Measurements from ENCODE around the gene AGPAT2. TPM values are rescaled to one million over a fixed set of nuclear protein-coding genes. Genes with fewer than 3 reads are reported as not detected.

Gene AGPAT2
- total RNA-seq, 1 donor from 2014 or later, result 2.4 TPM

GRCh38 chr9:136720898-136721338, 33.7 kb upstream of the AGPAT2 start:
- Mint-ChIP-seq H3K4me1 (peaks cover 31% of the 10 kb centered on the region), H3K9me3 (no peaks in the 10 kb centered on the region), H3K27ac (peak overlapping the region; percentile 88), H3K36me3 (peaks cover 16% of the 10 kb centered on the region), H3K4me3 (peak overlapping the region; percentile 77), H3K27me3 (ENCODE audit: insufficient read depth, low read depth) (peaks cover 8% of the 10 kb centered on the region)
- no peak overlapping the region for H3K4me3 ChIP-seq
- no peaks in the 10 kb centered on the region for H3K9me3 ChIP-seq (ENCODE audit: low read depth)
- H4K20me1 ChIP-seq (ENCODE audit: low read depth), result peaks cover 80% of the 10 kb centered on the region
- peaks cover 49% of the 10 kb centered on the region for H3F3A ChIP-seq (ENCODE audit: low read depth)
- TF ChIP-seq EZH2phosphoT487 (IDR thresholded peaks at IDR 0.05) (no peak), CTCF (IDR thresholded peaks at IDR 0.05) (no peak), EZH2 (IDR thresholded peaks at IDR 0.05) (no peak)
- peak overlapping the region; percentile 63 for H3K27ac ChIP-seq
- no peak overlapping the region for H2AFZ ChIP-seq (replicated peaks)
- peak overlapping the region; percentile 61 for H3K4me2 ChIP-seq
- peaks cover 11% of the 10 kb centered on the region for H3K4me1 ChIP-seq
- no peaks in the 10 kb centered on the region for H3K27me3 ChIP-seq
- no peaks in the 10 kb centered on the region for H3K36me3 ChIP-seq
- peaks cover 15% of the 10 kb centered on the region for H3K79me2 ChIP-seq (ENCODE audit: low read depth)
- no peak for DNase-seq (ENCODE audit: low spot score)
- no peak overlapping the region for H3K9ac ChIP-seq

DNA sequence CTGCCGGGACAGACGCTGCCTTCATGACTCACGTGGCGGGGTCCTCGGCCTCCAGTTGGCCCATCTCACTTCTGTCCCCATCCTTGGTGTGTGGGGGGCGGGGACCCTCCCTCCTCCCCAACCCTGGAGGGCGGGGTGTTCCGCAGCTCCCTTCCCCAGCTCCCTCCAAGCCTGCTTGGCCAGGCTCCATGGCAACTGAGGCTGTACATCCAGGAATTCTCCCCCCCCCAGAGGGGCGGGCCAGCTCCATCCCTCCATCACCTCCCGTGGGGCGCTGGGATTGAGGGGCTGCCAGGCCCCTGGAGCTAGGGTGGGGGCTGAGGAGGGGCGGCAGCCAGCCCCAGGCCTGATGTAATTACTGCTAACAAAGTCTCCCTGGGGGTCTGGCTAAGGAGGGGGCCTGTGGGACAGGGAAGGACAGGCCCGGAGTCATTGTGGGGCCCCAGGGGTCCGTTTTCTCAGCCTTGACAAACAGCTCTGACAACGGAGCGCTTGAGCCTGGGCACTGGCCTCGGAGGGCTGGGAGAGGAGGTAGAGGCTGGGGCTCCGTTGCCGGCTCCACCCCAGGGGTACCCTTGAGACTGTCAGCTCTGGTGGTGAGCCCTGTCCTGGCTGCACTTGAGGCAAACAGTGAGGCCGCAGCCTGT, 33.1 kb upstream of the AGPAT2 start:
- peak overlapping the region; percentile 61 for H3K4me2 ChIP-seq
- Mint-ChIP-seq H3K4me1 (peaks cover 30% of the 10 kb centered on the region), H3K9me3 (no peaks in the 10 kb centered on the region), H3K27ac (peak overlapping the region; percentile 94), H3K4me3 (peak overlapping the region; percentile 77), H3K27me3 (ENCODE audit: insufficient read depth, low read depth) (peaks cover 8% of the 10 kb centered on the region), H3K36me3 (peaks cover 17% of the 10 kb centered on the region)
- H3K79me2 ChIP-seq (ENCODE audit: low read depth), result peaks cover 10% of the 10 kb centered on the region
- no peak for TF ChIP-seq CTCF (IDR thresholded peaks at IDR 0.05)
- TF ChIP-seq EZH2 (IDR thresholded peaks at IDR 0.05), result no peak
- TF ChIP-seq EZH2phosphoT487 (IDR thresholded peaks at IDR 0.05), result no peak
- peaks cover 45% of the 10 kb centered on the region for H3F3A ChIP-seq (ENCODE audit: low read depth)
- no peak overlapping the region for H2AFZ ChIP-seq (replicated peaks)
- peak overlapping the region; percentile 63 for H3K27ac ChIP-seq
- H3K4me1 ChIP-seq, result peaks cover 11% of the 10 kb centered on the region
- no peak overlapping the region for H3K9ac ChIP-seq
- H3K9me3 ChIP-seq (ENCODE audit: low read depth), result no peaks in the 10 kb centered on the region
- no peak overlapping the region for H3K4me3 ChIP-seq
- peaks cover 78% of the 10 kb centered on the region for H4K20me1 ChIP-seq (ENCODE audit: low read depth)
- DNase-seq (ENCODE audit: low spot score), result peak; percentile 70
- H3K27me3 ChIP-seq, result no peaks in the 10 kb centered on the region
- no peaks in the 10 kb centered on the region for H3K36me3 ChIP-seq

- TF ChIP-seq EZH2 (IDR thresholded peaks at IDR 0.05) (no peak), EZH2phosphoT487 (IDR thresholded peaks at IDR 0.05) (no peak)
- peaks cover 14% of the 10 kb centered on the region for H3K36me3 Mint-ChIP-seq
- no peaks in the 10 kb centered on the region for H3K9me3 Mint-ChIP-seq
- peaks cover 8% of the 10 kb centered on the region for H3K27me3 Mint-ChIP-seq (ENCODE audit: insufficient read depth, low read depth)
- Histone ChIP-seq H3K4me3 (no peak overlapping the region), H3K4me2 (no peak overlapping the region), H3K4me1 (peaks cover 11% of the 10 kb centered on the region), H3K27me3 (no peaks in the 10 kb centered on the region), H3K79me2 (ENCODE audit: low read depth) (peaks cover 8% of the 10 kb centered on the region), H3K9me3 (ENCODE audit: low read depth) (no peaks in the 10 kb centered on the region), H3K27ac (peak overlapping the region; percentile 29), H3K9ac (no peak overlapping the region), H4K20me1 (ENCODE audit: low read depth) (peaks cover 79% of the 10 kb centered on the region), H2AFZ (replicated peaks) (no peak overlapping the region), H3F3A (ENCODE audit: low read depth) (peaks cover 36% of the 10 kb centered on the region), H3K36me3 (no peaks in the 10 kb centered on the region)
- peaks cover 31% of the 10 kb centered on the region for H3K4me1 Mint-ChIP-seq
- no peak for DNase-seq (ENCODE audit: low spot score)
- H3K4me3 Mint-ChIP-seq, result no peak overlapping the region
- no peak overlapping the region for H3K27ac Mint-ChIP-seq
These were observed 32.1 kb upstream of the AGPAT2 start for GRCh38 chr9:136719195-136719880.
